Midbrain (tissue), 1 donor: ENCODE data around the gene ALDH1B1.
"Not testable (repeated sequence)": the region's sequence is repeated elsewhere in the genome, so short reads cannot be mapped to it uniquely, and the experiment has no call there.

ENCODE experiments used
- DNase-seq: peaks from one replicate; lab custom pipeline; 2025; lab: John Stamatoyannopoulos, UW

Gene ALDH1B1

GRCh38 chr9:38387066-38387465 lies 5.4 kb upstream of the ALDH1B1 start:
- no peak for DNase-seq

GRCh38 chr9:38387751-38388150 lies 4.8 kb upstream of the ALDH1B1 start:
- no peak for DNase-seq

- no peak for DNase-seq
Observed at GRCh38 chr9:38388283-38389223, 3.9 kb upstream of the ALDH1B1 start.

- DNase-seq = no peak
Observed at GRCh38 chr9:38389313-38389712, 3.2 kb upstream of the ALDH1B1 start.

- DNase-seq = no peak
Observed at GRCh38 chr9:38390442-38390841, 2.1 kb upstream of the ALDH1B1 start.

GRCh38 chr9:38390851-38391250 lies 1.7 kb upstream of the ALDH1B1 start:
- no peak for DNase-seq

- no peak for DNase-seq
Observed at GRCh38 chr9:38391278-38392118, 1.0 kb upstream of the ALDH1B1 start.

GRCh38 chr9:38393128-38393796 lies 760 bp downstream of the ALDH1B1 start:
- DNase-seq = no peak

GRCh38 chr9:38394416-38394815 lies 1.9 kb downstream of the ALDH1B1 start:
- DNase-seq = no peak

GRCh38 chr9:38395653-38396370 lies 3.3 kb downstream of the ALDH1B1 start:
- no peak for DNase-seq

GRCh38 chr9:38396371-38396671 lies 3.8 kb downstream of the ALDH1B1 start:
- DNase-seq = no peak

- not testable (repeated sequence) for DNase-seq
Observed at GRCh38 chr9:38399191-38399590, 6.7 kb downstream of the ALDH1B1 start.

- DNase-seq = no peak
Observed at GRCh38 chr9:38401994-38402393, 9.5 kb downstream of the ALDH1B1 start.

- DNase-seq = no peak
Observed at GRCh38 chr9:38404314-38404713, 11.8 kb downstream of the ALDH1B1 start.

GRCh38 chr9:38405785-38406184 lies 13.3 kb downstream of the ALDH1B1 start:
- no peak for DNase-seq

GRCh38 chr9:38406476-38407186 lies 14.1 kb downstream of the ALDH1B1 start:
- no peak for DNase-seq

GRCh38 chr9:38408719-38409118 lies 16.2 kb downstream of the ALDH1B1 start:
- no peak for DNase-seq

GRCh38 chr9:38412751-38413150 lies 20.2 kb downstream of the ALDH1B1 start:
- no peak for DNase-seq

- no peak for DNase-seq
Observed at GRCh38 chr9:38413283-38413682, 20.8 kb downstream of the ALDH1B1 start.

GRCh38 chr9:38414040-38414723 lies 21.7 kb downstream of the ALDH1B1 start:
- no peak for DNase-seq

GRCh38 chr9:38415856-38416255 lies 23.4 kb downstream of the ALDH1B1 start:
- DNase-seq = no peak
